GM15510 (cell line): Measurements from ENCODE around the gene ADARB1.

Experiments used
- POLR2A ChIP-seq: IDR thresholded peaks from 3 replicates; pipeline ENCODE4 v1.6.1; 2011; ENCODE audit warnings: borderline replicate concordance; ENCODE audit not compliant: insufficient read length; ENCODE audit errors: extremely low read depth

The ADARB1 gene

DNA sequence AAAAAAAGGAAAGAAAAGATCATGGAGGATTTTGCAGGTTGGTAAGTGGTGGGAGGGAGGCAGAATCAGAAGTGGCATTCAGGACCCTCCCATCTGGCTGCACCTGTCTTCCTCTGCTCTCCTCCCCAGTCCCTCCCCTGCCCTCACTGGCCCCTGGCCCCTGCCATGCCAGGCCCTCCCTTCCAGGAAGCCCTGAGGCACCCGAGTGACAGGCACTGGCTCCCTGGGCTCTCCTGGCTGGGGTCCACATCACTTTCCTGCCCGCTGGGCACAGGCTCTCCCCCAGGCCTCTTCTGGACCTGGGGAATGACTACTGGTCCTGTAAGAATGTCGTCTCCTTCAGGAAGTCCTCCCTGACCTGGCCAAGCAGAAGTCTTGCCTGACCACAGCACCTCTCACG is 15.3 kb upstream of the ADARB1 start:
- no peak for TF ChIP-seq POLR2A

DNA sequence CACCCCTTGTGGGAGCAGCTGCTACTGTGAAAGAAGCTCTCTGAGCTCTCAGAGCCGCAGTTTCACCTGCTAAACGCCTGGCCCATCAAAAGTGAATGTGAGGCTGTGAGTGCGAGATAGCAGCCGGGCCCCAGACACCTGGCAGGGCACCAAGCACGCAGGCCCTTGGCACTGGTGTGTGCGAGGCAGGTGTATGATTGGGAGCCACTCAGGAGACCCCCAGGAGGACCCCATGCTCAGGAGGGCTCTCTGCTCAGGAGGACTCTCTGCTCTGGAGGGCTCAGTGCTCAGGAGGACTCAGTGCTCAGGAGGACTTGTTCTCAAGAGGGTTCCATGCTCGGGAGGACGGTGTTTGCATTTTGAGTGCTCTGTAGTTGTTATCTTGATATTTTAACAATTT is 14.3 kb upstream of the ADARB1 start:
- no peak for TF ChIP-seq POLR2A

GRCh38 chr21:45060675-45061311 is 13.6 kb upstream of the ADARB1 start:
- no peak for TF ChIP-seq POLR2A

DNA sequence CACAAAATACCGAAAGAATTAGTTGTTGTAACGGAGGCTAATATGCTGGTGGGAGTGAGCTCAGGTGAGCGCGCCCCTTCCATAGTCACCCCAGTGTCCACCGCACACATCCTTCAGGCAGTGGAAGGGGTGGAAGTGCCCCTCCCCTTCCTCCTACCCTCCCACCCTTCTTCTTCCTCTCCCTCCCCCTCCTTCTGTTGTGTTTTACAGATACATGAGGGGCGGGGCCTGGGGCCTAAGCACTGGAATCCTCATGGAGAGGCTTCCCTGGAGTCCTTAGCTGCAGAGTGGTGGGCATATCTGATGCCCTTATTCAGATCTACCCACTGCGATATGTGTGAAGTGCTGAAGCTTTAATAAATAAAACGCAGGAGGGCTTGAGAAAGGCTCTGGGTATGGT is 10.3 kb upstream of the ADARB1 start:
- TF ChIP-seq POLR2A = no peak

DNA sequence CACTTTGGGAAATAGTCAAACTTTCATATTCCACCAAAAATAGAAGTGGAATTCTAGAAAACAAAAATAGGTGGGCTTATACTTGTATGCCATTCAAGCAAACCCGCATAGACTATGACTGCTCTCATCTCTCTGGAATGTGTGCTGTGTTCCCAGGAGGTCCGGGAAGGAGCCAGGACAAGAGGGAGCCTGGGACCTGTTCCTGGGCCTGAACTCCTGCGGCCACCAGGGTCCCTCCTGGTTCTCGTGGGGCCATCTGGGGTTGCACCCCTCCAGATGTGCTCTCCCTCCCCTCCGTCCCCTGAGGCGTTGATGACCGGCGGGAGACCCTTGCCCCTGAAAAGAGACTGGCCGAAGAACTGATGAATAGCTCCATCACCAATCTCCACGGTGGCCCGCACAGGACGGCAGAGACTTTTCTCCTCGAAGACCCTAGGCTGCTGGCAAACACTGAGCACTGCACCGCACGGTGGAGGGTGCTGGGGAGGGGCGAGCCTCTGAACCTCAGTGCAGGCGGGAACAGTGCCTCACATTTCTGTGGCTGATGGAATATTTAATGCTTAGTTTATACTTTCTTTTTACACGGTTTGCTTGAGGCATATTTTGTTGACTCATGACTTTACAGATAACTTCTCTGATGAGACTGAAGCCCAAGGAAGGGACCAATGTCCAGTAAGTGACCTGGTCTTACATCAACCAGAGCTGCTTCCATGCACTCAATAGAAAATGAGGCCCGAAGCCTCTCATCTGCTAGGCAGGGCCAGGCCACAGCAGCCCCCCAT is 9.6 kb upstream of the ADARB1 start:
- TF ChIP-seq POLR2A = no peak

DNA sequence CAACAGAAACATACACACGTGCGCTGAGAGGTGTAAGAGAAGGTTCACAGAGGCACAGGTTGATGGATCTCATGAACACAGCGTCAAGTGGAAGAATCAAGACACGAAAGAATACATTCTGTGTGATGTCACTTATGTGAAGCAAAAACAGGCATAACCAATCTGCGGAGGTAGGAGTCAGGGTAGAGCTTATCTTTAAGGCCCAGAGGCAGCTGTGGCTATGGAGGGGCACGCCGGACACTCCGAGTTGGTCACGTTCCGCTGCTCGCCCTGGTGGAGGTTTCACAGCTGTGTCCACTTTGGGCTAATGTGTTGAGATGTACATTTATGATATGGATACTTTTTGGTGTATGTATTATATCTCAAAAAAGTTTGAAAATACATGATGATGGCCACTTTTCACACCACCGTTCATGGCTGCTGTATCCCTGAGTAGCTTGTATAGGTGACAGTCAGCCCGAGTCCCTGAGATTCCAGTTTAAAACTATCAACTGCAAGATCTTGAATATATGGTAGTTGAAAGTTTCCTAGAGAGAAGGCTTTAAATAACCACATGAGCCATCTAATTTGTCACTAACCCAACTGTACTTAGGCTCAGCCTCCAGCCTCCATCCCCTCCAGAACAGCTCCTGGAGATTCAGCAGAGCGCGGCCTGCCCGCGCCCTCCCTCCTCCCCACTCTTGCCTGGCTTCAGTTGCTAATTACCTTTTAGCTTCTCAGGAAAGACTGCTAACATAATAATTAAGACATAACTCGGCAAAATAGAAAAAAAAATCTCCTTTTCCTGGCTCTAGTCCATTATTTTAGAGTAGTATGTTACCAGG is 6.7 kb upstream of the ADARB1 start:
- no peak for TF ChIP-seq POLR2A

DNA sequence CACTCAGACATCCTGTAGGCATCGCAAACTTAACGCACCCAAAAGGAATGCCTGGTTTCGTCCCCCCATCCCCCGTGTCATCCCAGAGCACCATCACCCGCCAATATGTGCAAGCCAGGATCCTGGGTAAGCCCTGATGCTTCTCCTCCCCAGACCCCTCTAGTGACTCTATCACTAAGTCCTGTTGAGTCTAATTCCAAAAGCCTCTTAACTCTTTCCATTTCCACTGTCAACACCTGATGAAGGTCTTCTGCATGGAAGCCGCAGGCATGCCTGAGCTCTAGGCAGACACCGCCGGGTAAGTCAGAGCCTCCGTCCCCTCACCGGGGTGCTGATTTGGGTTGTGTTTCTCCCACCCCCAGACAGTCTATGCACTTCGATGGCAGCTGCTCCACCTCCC is 5.3 kb upstream of the ADARB1 start:
- TF ChIP-seq POLR2A = no peak

DNA sequence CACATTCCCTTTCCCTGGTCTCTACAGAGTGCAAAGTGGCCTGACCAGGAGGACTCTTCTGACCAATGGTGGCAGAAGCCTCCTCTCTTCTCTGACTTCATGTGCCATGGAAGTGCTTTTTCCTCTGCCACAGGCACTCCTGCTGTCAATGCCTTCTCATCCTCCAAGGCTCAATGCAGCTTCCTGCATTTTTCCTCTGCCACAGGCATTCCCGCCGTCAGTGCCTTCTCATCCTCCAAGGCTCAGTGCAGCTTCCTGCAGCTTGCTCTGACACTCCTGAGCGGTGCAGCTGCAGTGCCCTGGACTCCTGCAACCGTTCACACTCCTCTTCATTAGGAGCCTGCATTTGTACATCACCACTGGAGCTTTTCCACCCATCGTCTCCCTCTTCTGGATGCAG is 4.7 kb upstream of the ADARB1 start:
- TF ChIP-seq POLR2A = no peak

DNA sequence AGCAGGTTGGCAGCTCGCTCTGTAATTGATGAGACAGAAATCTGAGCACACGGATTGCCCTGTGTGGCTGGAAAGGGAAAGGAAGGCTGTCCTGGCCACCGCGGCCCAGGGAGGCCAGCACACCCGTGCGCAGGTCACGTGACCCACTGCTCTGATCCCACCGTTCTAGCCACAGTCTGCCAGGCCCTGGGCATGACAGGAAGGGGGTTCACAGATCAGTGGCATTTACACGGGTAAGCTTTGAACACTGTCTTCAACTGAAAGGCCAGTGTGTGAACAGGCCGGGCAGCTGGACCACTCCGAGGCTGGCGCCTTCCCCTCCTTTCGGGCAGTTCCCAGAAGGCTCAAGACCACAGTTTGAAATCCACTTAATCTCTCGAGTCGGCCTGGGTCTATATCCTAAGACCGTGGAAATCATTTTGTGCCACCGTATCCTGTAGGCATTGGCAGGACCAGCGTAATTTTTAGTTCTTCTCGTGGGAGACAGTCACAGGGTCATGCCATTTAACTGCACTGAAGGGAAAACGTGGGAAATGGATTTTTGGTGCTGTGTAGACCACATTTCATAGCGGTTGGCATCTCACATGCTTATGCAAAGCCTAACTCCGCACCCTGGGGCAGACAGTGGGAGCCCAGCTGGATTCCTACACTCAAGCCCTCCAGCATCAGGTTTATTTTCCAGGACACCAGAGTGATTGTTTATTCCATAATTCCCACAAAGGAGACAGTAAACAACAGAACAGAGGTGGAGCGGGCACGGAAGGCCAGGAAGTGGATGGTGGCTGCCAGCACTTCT is 3.1 kb upstream of the ADARB1 start:
- no peak for TF ChIP-seq POLR2A

DNA sequence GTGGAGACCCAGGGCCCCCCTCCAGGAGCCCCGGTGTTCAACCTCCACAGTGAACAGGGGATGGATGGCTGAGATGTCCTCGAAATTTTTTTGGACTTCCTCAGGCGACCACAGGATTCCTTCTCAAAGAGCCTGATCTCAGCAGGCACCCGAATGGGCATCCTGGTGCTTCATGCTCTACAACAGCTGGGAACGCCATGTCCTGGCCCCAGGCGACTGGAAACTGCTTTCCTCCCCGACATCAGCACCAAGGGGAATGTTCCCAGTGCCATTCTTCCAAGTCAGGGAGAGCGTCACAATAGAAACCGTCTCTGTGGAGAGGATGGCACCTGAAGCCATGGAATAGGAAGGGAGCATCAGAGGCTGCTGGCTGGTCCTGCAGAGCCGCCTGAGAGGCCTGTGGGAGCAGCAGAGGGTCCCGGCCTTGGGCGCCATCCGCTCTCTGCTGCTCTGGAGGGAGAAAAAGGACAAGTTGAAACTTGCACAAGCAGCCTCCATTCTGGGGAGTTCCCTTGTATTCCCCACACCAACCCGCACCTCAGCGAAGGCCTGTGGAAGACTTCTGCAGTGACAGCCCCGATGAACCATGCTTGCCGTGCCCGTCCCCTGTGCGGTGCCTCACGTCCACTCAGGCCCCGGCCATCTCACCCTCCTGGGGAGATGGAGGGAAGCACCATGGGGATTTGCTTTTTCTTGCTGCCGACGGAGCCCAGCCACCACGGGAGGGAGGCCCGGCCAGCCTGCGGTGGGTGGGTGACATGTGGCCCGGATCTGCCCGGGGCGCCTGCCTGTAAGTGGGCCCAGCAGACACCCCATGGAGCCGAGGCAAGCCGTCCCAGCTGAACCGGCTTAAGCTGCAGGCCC is 2.3 kb upstream of the ADARB1 start:
- TF ChIP-seq POLR2A = no peak

- TF ChIP-seq POLR2A = no peak
Observed at GRCh38 chr21:45072738-45073300, 1.6 kb upstream of the ADARB1 start.

GRCh38 chr21:45073301-45074047 is 906 bp upstream of the ADARB1 start:
- TF ChIP-seq POLR2A = no peak
